GM19035 (cell line): ENCODE measurements around the gene HECW1.
"Not testable (repeated sequence)": the region's sequence is repeated elsewhere in the genome, so short reads cannot be mapped to it uniquely, and the experiment has no call there.

Experiments used
- ATAC-seq: cut with Tn5 transposase; IDR thresholded peaks from one replicate; pipeline ENCODE4 v1.9.1; 2021; ENCODE audit not compliant: unreplicated experiment

The HECW1 gene

DNA sequence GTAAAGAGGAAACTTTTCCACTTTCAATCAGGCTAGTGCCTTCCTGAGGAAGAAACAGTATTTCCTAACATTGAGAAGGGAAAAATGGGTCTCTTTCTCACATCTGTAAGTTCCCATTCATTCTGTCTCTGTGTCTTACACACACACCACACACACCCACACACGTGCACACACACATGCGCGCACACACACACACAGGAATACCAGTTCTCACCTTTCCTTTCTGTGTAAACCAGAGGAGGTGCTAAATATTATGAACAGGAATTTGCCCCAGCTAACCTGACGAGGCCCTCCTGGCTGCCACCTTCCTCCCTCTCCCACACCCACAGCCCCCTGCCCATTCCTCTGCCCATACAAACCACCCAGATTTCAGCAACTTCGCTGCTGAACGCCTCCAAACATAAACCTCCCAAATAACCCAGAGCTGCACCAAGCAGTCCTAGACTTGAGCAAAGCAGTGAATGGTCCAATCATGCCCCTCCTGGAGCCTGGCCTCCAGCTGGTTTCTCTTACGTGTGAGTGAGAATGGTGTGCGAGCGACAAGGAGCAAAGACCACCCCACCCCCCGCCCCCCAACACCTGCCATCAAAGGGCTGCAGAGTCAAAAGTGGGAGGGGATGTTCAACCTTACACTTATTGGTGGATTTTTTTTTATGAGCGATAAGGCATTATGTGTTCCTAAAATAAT, 190.5 kb downstream of the HECW1 start:
- ATAC-seq = no peak

DNA sequence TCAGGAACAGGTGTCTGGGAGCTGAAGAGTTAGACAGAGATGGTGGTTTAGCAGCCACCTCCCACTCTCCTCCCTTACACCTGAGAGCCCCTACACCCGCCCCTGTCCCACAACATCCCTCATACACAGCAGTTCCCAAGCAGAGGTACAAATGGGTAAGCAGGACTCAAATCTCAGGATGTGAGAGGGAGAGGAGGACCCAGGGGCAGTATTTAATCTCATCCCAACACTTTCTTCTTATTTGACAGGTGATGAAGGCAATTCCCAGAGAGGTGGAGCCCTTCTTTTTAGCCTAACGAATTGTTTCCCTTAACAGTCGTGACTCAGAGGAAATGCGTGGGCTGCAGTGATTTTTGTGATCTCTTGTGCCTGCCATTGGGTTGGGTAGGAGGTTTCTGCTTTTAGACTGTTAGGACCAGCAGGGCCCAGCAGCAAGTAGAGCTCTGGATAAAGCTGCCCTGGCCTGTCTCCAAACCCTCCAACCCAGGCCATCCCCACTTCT, 191.3 kb downstream of the HECW1 start:
- ATAC-seq = no peak

DNA sequence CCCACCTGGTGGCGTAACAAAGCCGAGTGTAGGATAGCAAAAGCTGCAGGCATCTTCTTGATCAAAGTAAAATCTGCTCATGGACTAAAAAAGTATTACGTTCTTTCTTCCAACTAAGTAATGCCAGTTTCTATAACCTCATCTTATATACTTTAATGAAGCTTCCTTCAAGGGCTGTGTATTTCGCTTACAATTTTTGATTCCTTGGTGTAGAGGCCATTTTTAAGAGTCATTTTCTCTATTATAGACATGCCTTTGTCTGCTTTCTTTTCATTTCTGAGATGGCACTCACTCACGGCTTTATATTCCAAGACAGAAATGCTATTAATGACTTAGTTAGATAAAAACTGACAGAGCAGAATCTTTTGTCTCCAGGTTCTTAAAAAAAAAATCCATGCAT, 194.0 kb downstream of the HECW1 start:
- no peak for ATAC-seq

DNA sequence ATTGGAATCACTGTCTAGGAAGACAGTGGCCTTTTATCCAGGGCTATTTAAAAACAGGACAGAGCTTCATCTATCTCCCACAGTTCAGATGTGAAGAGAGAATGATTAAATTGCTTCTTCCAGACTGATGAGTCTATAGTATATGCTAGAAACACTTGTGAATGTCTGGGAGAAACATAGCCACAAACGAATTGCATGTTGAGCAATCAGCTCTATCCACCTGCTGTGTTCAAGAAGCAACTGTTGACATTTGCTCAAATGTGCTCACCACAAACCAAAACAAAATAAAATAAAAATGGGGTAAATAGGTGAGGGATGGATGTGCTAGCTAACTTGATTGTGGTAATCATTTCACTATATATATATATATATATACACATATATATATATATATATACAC, 195.1 kb downstream of the HECW1 start:
- no peak for ATAC-seq

DNA sequence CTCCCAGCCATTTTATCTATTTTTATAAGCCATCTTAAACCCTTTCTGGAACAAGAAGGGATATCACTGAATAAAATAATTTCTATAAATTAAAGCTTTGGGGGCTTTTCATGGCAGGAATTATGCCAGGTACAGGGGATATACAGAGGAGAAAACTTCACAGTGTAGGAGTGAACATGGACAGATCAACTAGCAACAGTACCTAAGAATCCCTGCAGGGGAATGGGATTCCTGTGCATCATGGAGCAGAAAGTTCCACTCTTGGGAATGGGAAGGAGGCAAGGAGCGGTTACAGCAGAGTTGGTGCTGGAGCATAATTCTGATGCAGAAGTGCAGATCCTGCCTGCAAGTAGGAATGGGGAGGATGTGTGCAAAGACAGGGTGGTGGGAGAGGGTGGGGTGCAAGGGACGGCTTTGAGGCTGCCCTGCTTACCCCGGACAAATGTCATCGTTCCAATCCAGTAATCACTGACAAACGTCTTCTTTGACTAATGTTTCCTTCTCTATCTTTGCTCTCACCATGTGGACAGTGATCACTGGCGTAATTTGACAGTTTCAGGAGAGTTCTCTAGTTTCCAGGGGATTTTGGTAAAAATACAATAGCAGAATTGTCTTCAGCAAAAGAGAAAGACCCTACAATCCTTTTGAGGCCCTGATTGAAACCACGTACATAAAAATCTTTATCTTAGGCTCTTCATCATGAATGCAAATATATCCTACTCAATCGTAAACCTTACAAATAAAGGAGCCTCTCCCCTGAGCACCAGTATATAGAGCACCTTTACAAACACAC, 196.7 kb downstream of the HECW1 start:
- no peak for ATAC-seq

DNA sequence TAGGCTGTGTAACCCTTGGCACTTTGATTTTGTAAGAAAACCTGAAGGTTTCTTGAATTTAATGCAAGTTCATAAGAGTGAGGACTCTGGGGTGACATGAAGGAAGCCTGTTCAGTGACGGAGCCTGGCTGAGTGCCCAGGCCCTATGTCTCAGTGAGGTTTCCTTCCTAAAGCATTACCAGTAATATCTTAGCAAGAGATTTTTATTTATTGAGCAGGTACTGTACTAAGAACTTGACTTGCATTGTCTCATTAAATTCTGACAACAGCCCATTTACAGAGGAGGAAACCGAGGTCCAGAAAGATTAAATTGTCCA, 197.2 kb downstream of the HECW1 start:
- no peak for ATAC-seq

DNA sequence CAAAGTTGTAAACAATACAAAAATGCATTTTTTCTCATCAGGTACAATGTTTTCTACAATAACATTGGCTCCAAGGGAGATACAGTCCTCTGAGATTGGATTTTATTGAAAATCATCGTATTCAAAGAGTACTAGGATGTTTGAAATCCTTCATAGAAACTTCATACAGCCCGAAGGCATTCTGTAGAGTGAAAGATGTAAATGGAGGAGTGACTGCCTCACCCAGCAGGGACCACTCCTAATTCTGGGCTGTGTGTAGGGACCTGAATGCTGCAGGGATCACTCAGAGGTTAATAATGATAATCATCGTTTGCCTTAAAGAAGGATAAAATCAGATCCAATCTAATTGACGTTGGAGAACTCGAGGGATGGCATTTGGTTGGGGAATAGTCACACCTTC, 198.6 kb downstream of the HECW1 start:
- no peak for ATAC-seq

DNA sequence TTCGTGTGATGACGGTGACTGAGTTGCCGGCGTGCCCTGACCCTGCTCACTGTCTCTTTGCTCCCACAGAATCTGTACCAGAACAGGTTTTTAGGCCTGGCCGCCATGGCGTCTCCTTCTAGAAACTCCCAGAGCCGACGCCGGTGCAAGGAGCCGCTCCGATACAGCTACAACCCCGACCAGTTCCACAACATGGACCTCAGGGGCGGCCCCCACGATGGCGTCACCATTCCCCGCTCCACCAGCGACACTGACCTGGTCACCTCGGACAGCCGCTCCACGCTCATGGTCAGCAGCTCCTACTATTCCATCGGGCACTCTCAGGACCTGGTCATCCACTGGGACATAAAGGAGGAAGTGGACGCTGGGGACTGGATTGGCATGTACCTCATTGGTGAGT, 199.2 kb downstream of the HECW1 start:
- no peak for ATAC-seq

DNA sequence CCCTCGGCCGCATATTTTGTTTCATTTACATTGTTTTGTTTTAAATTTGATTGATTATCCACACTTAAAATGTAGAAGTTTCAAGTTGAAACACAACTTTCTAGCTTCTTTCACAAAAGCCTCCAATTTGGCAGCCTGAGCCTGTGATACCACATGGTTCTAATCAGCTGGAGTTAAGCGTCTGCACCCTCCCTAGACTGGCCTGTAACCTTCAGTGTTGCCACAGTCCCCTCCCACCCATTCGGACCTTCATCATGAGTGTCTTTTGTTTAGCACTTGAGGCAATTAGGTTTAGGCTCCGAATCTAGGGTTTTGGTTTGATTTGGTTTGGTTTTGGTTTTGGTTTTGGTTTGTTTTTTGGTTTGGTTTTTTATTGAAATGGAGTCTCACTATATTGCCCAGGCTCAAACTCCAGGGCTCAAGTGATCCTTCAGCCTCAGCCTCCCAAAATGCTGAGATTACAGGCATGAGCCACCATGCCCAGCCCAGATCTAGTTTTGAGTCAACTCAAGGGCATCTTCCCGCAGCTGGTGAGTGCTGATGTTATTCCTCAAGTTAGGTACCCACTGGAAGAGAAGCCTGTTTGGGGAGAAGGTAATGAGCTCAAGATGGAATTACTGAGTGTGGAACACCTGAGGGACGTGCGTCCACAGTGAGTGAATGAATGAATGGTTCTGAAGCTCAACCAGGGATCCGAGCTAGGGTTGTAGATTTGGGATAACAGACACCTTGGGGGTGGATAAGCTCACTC, 201.4 kb downstream of the HECW1 start:
- ATAC-seq = no peak

DNA sequence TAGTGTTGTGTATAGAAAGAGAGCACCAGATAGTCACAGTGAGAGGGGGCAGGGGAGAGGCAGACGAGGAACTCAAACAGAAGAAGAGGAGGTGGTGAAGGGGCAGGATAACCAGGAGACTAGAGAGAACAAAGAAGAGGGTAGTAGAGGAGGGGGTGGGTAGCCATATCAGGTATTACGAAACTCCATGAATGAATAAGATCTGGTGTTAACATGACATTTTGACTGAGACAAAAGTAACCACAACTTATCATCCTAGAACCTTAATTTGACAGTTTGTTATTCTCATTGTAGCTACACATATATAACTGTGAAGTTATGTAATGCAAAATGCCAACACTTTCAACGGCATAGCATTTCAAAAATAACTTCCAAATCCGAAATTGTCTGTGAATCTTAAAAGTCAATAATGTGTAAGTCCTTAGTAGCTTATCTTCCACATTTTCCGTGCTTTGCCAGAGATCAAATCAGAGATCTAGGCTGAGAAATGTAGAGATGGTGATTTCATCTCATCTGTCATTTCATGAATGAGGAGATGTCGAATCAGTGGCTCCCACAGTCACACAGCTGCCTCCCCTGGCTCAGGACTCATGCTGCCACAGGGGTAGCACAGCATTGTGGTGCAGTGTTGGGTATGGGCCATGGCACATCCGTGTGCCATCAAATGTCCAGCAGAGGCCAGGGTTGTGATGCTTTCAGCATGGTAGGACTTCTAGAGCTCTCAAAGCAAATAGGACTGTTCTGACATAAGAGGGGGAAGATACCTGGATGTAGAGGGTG, 202.1 kb downstream of the HECW1 start:
- ATAC-seq = no peak

DNA sequence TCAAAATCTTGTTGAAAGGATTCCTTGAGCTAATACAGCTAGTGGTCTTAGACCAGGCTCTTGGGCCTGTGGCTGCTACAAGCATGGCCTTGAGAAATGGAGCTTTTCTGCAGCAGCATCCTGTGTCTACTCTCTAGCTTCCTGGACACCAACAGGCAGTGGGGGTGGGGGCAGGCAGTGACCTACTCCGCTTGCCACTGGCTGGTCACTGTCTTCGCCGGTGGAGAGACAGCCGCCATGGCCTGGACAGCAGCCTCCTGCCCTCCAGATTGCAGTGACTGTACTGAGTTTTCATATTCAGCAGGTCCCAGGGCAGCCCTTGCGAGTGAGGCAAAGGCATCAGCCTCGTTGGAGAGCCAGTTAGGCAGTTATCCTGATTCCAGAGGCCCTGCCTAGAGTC, 204.6 kb downstream of the HECW1 start:
- ATAC-seq = no peak

DNA sequence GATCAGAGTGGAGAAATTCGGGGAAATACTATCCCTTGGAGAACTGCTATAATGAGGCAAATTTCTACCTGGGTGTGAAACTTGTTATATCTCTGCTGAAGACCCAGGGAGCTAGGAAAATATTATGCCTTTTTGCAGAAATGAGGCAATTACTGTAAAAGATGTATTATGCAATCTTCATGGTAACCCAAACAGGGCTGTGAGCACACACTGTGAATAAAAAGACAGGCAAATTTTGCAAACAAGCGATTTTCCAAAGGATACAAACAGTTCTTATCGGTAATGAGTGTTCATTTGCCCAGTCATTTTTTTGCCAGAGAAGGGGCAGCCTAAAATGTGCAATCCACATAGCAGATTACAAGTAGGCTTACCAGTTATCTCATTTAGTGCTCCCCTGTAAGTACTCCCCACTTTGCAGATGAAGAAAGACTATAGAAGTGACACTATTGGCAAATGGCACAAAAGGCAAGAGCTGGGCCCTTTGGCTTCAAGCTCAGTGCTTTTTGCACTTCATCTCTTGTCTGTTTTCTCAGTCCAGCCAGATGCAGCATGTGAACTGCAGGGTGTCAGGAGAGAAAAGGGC, 205.8 kb downstream of the HECW1 start:
- ATAC-seq = no peak

DNA sequence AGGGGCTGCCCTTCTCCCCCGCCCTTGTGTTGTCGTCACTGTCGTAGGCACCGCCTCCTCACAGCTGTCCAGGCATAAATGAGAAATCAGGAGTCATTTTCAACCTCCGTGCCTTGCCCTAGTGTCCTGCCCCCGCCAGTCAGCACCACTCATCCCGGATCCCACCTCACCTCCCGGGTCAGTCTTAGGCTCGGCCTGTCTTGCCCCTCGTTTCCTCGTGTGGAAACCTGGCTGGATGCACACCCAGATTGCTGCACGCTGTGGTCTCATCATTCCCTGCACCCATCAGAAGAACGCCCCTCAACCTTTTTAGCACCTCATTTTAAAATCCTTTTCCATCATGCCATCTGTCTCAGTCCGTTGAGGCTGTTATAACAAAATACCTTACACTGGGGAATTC, 213.1 kb downstream of the HECW1 start:
- ATAC-seq = no peak

DNA sequence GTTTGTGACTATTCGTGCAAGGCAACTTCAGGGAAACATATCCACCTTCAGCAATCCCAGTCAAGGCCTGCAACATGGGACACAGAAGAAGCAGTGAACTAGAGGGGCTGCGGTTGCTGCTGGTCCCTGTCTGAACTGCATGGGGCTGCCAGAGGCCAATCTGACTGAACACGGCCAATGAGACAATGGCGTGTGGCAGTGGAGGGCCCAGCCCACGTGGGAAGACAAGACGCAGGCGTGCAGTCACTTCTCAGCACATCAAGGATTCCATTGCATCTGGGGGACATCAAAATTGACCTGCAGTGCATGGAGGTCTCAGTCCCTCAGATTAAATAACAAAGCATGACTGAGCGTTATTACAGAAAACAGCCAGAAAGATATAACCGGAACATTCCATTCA, 215.9 kb downstream of the HECW1 start:
- ATAC-seq = no peak

DNA sequence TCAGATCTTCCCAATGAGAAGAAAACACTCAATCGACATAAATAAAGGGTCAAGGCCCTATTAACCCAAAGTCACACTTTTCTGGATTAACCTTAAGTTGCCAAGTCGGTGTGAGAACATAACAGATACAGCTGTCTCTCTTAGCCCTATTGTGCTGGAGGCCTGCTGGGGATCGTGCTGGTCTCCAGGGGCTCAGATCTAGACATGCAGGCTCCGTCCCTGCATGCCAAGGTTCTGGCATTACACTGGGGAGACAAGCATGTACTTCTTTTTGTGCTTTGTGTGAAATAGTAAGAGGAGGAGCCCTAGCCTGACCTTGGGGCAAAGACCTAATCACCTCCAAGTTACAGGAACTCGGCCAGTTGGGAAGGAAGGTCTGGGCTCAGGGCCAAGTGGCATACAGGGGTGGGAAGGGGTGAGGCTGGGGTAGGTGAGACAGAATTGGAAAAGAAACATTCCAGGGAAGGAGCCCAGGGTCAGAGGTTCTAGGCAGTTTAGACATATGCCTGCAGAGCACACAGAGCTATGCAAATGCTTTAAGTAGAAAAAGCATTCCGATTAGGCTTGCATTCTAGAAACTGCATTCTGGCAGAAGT, 216.4 kb downstream of the HECW1 start:
- no peak for ATAC-seq

DNA sequence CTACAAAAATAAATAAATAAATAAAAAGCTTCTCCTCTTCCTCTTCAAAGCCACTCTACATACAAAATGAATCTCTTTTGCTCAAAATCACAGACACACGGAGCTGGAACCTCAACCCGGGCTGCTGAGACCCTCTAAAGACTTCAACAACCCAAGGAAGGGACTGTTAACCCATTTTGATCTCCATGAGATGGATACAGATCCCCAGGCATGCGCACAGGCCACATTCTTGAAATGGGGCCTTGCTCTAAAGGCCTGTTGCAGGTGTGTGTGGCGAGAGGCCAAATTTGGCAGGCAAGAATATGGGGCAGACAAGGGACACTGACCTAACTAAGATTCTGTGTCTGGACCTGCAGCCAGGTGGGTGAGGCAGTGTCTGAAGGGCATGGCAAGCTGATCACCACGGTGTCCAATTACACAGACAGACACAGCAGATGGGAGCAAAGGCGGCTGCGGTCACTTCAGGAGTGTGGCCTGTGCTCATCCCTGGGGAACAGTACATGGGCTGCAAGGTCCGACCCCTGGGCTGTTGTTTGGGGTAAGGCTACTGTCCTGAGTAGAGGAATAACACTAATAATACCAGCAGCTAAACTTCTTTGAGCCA, 219.8 kb downstream of the HECW1 start:
- no peak for ATAC-seq

DNA sequence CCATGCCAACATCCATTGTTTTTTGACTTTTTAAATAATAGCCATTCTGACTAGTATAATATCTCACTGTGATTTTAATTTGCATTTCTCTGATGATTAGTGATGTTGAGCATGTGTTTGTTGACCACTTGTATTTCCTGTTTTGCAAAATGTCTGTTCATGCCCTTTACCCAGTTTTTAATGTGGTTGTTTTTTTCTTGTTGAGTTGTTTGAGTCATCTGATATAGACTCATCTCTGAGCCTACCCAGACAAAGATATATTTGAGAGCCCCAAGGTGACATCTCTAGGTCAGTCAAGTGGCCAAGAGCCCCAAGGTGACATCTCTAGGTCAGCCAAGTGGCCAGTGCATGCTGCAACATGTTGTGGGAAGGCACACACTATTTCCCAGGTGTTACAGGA, 224.7 kb downstream of the HECW1 start:
- ATAC-seq = no peak

DNA sequence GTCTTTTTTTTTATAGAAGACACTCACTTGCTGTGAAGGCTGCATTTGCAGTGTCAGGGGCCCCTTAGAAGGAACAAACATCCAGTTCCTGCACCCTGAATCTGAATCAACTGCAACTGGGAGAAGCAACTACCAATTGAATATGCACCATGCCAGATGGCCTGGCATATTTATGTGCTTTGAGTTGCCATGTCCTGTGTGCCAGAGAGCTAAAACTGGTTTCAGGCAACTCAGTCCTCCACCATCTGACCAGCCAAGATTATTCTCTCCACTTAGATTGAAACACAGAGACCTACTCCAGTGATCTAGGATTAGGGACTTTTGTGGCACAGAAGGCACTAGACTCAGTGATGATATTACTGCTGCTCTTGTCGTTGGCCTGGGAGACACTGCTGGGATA, 225.4 kb downstream of the HECW1 start:
- ATAC-seq = no peak

DNA sequence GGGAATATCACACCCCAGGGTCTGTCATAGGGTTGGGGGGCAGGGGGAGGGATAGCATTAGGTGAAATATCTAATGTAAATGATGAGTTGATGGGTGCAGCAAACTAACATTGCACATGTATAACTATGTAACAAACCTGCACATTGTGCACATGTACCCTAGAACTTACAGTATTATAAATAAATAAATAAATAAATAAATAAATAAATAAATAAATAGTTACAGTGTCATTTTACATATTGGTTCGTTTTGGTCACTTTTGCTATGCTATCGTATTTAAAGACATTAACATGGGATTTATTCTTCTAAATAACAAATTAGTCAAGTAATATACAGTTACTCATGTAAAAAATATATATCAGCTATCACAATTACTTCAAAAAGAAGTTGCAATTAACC, 228.7 kb downstream of the HECW1 start:
- ATAC-seq = no peak

DNA sequence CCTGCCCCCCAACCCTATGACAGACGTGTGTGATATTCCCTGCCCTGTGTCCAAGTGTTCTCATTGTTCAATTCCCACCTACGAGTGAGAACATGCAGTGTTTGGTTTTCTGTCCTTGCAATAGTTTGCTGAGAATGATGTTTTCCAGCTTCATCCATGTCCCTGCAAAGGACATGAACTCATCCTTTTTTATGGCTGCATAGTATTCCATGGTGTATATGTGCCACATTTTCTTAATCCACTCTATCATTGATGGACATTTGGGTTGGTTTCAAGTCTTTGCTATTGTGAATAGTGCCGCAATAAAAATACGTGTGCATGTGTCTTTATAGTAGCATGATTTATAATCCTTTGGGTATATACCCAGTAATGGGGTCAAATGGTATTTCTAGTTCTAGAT, 231.0 kb downstream of the HECW1 start:
- not testable (repeated sequence) for ATAC-seq
